GM18907 (cell line): ENCODE results near the gene PTGES3.
A peak's percentile ranks its signal among the peaks of the same experiment; 100 is the strongest.
"Not testable (repeated sequence)": the region's sequence is repeated elsewhere in the genome, so short reads cannot be mapped to it uniquely, and the experiment has no call there.

Experiments
- ATAC-seq: cut with Tn5 transposase; IDR thresholded peaks from one replicate; pipeline ENCODE4 v1.9.1; 2021; ENCODE audit warnings: mild to moderate bottlenecking, moderate library complexity; ENCODE audit not compliant: unreplicated experiment

PTGES3 gene, protein sequence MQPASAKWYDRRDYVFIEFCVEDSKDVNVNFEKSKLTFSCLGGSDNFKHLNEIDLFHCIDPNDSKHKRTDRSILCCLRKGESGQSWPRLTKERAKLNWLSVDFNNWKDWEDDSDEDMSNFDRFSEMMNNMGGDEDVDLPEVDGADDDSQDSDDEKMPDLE

GRCh38 chr12:56688129-56688845, at the start of gene PTGES3:
Gene PTGES3 (minus strand): TSS chr12:56688284. CDS start chr12:56687999, 285 bp downstream.
- peak; percentile 73 for ATAC-seq

- ATAC-seq, result no peak
These were observed 40.2 kb upstream of the PTGES3 start for GRCh38 chr12:56728139-56728861.

GRCh38 chr12:56726196-56726675, 38.2 kb upstream of the PTGES3 start:
- not testable (repeated sequence) for ATAC-seq

GRCh38 chr12:56725723-56726102, 37.6 kb upstream of the PTGES3 start:
- no peak for ATAC-seq

GRCh38 chr12:56724972-56725722, 37.1 kb upstream of the PTGES3 start, which contains the start of gene NACA:
Gene NACA (minus strand): TSS chr12:56725299. CDS start chr12:56724521, 778 bp downstream.
- ATAC-seq, result peak; percentile 93

DNA sequence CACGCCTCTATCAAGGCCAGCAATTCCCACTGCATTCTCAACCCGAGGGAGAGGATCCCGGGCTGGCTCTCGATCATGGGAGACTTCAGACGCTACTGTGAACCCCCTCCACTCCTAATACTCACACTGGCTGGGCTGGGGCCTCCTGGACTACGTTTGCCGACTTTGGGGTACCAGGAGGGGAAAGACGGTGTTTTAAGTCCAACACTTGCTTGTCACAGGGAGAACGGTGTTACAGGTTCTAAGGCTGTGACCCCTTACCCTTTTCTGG, 36.6 kb upstream of the PTGES3 start:
- ATAC-seq, result no peak

GRCh38 chr12:56723889-56724700, 36.0 kb upstream of the PTGES3 start:
- no peak for ATAC-seq

- ATAC-seq, result no peak
These were observed 35.3 kb upstream of the PTGES3 start for GRCh38 chr12:56723352-56723751.

- no peak for ATAC-seq
These were observed 34.7 kb upstream of the PTGES3 start for GRCh38 chr12:56722832-56723231.

DNA sequence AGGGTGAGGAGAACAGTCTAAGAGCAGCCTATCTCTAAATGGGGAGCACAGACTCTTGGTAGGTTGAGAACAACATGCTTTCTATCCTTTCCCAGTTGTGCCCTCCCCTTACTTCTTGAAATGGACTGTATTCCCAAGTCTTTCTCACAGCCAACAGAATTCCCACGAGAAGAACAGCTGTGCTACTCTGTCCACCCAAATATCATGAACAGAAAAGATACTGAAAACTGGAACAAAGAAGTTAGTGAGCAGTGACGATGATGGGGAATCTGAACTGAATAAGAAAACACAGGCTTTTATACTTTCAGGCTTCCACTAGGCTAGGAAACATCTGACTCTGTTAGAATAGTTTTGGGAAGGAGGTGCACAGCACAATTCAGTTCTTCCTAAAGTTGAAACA, 33.6 kb upstream of the PTGES3 start:
- ATAC-seq, result no peak

DNA sequence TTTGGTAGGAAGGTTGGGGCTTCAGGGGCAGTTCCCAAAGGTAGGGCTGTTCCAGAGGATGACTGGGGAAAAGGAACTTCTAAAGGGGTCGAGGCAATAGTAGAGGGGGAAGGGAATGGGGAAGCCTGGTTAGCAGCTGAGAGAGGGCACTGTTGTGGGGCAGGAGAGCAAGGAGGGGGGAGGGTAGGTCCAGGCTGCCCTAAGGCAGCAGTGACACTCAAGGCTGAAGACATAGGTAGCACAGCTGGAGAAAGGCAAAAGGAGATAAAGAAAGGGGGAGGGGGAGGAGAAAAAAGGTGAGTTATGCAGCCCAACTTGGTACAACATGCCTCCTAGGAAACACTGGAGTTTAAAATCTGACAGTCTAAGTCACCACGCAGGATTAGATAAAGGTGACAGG, 33.1 kb upstream of the PTGES3 start:
- no peak for ATAC-seq

DNA sequence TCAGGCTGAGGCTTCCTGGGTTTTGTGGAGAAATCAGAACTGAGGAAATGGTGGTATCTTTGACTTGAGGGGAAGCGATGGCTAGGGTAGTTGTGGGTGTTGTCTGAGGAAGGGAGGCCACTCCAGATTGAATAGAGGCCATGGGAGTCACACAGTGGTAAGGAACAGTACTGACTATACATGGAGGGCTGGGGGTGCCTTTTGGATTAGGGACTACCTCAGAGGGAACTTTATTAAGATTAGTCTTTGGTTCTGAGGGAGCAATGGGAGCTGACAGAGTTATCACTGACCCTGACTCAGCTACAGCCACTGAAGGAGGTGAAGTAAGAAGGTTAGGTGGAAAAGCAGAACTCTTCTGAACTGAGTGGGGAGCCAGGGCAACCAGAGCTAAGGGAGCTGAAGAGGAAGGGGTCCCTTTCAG, 32.7 kb upstream of the PTGES3 start:
- no peak for ATAC-seq

- ATAC-seq, result no peak
These were observed 31.0 kb upstream of the PTGES3 start for GRCh38 chr12:56719056-56719455.

GRCh38 chr12:56718636-56719035, 30.6 kb upstream of the PTGES3 start:
- ATAC-seq, result no peak

GRCh38 chr12:56718149-56718548, 30.1 kb upstream of the PTGES3 start:
- ATAC-seq, result no peak

GRCh38 chr12:56716933-56717880, 29.1 kb upstream of the PTGES3 start:
- ATAC-seq, result no peak

DNA sequence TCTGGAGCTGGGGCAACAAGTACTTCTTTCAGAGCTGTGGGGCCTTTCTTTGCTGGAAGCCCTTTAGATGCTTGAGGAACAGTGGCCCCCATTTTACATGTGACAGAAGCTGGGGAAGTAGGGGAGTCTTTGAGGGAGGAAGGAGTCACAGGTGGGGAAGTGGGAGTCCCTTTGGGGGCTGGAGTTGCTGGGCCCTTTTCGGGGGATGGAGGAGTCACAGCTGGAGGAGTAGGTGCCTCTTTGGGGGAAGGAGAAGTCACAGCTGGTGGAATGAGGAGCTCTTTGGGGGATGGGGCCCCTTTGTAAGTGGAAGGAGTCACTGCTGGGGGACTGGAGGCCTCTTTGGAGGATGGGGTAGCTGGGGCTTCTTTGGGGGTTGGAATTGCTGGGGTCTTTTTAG, 28.4 kb upstream of the PTGES3 start:
- ATAC-seq, result no peak

- no peak for ATAC-seq
These were observed 27.7 kb upstream of the PTGES3 start for GRCh38 chr12:56715798-56716197.

DNA sequence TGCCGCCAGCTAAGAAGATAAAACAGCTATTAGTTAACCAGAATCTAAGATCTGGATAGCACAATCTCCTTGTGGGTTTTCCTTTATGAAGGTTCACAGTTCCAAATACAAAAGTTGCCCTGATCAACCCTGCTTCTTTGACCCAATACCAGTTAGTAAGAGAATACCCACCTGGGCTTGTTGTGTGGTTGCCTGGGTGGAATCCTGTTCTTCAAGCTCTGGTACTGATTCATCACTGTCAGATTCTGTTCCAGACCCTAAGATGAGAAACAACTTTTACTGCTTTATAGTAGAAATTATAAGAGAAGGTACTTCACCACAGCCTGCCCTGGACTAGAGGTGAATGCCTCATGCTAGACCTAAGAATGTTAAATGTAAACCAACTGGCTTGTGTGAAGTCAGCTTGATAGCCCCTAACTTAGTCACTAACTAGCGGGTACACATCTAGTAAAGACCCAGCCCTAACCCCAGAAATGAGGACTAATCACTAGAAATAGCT, 26.4 kb upstream of the PTGES3 start:
- ATAC-seq, result no peak
